Stomach (tissue), 9 donors: ENCODE results near the gene MSMP. TPM values are rescaled to one million over a fixed set of nuclear protein-coding genes. Genes with fewer than 3 reads are reported as not detected.

ENCODE experiments used
- DNase-seq, 2 donors: peaks; one replicate each; pipeline versions ENCODE4 v3.0.0 to v3.0.0-alpha.2; 2013 to 2019
- H3K27ac ChIP-seq, 5 donors: fragments of 200-600 bp in 4 of 5; sonication (generic) in 4 of 5; one replicate each; pipeline ENCODE4 v1.5.1; 2013 to 2019; ENCODE audit warnings: mild to moderate bottlenecking in 1 of 5, moderate library complexity in 1 of 5
- H3K27me3 ChIP-seq, 3 donors: fragments of 200-600 bp; sonication (generic); one replicate each; pipeline ENCODE4 v1.5.1; 2017 to 2019; ENCODE audit warnings: mixed run types in 1 of 3
- H3K36me3 ChIP-seq, 4 donors: fragments of 200-600 bp; sonication (generic); 1 replicate in 3 of 4; 2 replicates in 1 of 4; pipeline ENCODE4 v1.5.1; 2016 to 2019
- H3K4me1 ChIP-seq, 4 donors: fragments of 200-600 bp; sonication (generic); one replicate each; pipeline ENCODE4 v1.5.1; 2016 to 2019
- H3K4me3 ChIP-seq, 4 donors: fragments of 200-600 bp; sonication (generic) in 3 of 4; one replicate each; pipeline ENCODE4 v1.5.1; 2016 to 2019; ENCODE audit warnings: mild to moderate bottlenecking in 1 of 4
- H3K9me3 ChIP-seq, 4 donors: fragments of 200-600 bp; sonication (generic); one replicate each; pipeline ENCODE4 v1.5.1; 2016 to 2019
- CTCF ChIP-seq, 7 experiments: fragments of 450-650 bp in 4 of 7; fragments of 200-600 bp in 3 of 7; sonication (generic) in 3 of 7; IDR thresholded peaks; one replicate each; pipeline ENCODE4 v1.5.1; 2016 to 2019; ENCODE audit warnings: antibody characterized with exemption in 7 of 7, control low read depth in 2 of 7, mild to moderate bottlenecking in 1 of 7
- EP300 ChIP-seq: sonication (generic); formaldehyde crosslinking; IDR thresholded peaks from one replicate; pipeline ENCODE4 v1.6.1; 2017; ENCODE audit warnings: antibody characterized with exemption
- POLR2A ChIP-seq, 4 donors: fragments of 450-650 bp; IDR thresholded peaks; one replicate each; pipeline ENCODE4 v1.6.1; 2016; ENCODE audit warnings: antibody characterized with exemption in 4 of 4, control low read depth in 2 of 4, mild to moderate bottlenecking in 1 of 4, moderate library complexity in 1 of 4
- POLR2AphosphoS5 ChIP-seq, 3 donors: sonication (generic); formaldehyde crosslinking; IDR thresholded peaks; one replicate each; pipeline ENCODE4 v1.6.1; 2016; ENCODE audit warnings: antibody characterized with exemption in 3 of 3
- WGBS, 5 donors: extraction: QIAGEN DNeasy Blood & Tissue Kit in 3 of 5; methylation state at CpG; one replicate each; pipeline versions ENCODE4 v1.1.5 to v1.1.7; 2013 to 2018; 5-methylcytosine and 5-hydroxymethylcytosine counted together
- intact Hi-C: fragments of 100-400 bp; cut with DNase I; formaldehyde crosslinking; loops from one replicate; pipeline ENCODE4 v1.15.1; 2023; ENCODE audit warnings: low total_unique reads
- polyA plus RNA-seq, 3 donors: library from polyadenylated mRNA; stranded (reverse); fragments of 200-250 nt; gene quantifications; one replicate each; pipeline ENCODE4 v1.2.3, GENCODE V29; 2013
- total RNA-seq, 5 donors: library from RNA; depleted of rRNA; stranded (reverse); fragments of >200 nt; gene quantifications; one replicate each; pipeline versions ENCODE4 v1.1.0 to v1.2.3, GENCODE V29; 2014 to 2016
- donor health status: healthy with polysubstance abuse.
- donor health status: Bipolar disorder and iron deficiency.
- donor health status: healthy.

The MSMP gene
- total and polyA plus RNA-seq, 8 donors = 0.35 TPM; not detected in 7

- H3K27ac ChIP-seq = peak overlapping the region in 4 of 5 donors; percentile 89 to 95 (median 91)
- intact Hi-C loops = no loop called here
These were observed 3.8 kb upstream of the MSMP start for GRCh38 chr9:35757892-35758275.

GRCh38 chr9:35757226-35757891 lies 3.3 kb upstream of the MSMP start:
- WGBS, 5 donors = 1 to 5% (median 2%) methylated on average over 19 to 20 of the region's 20 CpGs
- intact Hi-C loops = no loop called here
- DNase-seq = peak; percentile 40 to 85

More at GRCh38 chr9:35757892-35758275, 3.8 kb upstream of the MSMP start:
- Histone ChIP-seq H3K27me3 (no peaks in the 10 kb centered on the region), H3K9me3 (no peaks in the 10 kb centered on the region), H3K36me3 (peaks cover 18 to 25% (median 22%) of the 10 kb centered on the region in 4 donors), H3K4me3 (peak overlapping the region; percentile 57 to 65 (median 63)), H3K4me1 (peaks cover 14 to 51% (median 36%) of the 10 kb centered on the region in 4 donors)
- DNase-seq = no peak
- TF ChIP-seq POLR2A (IDR thresholded peaks at IDR 0.05) = no peak
- no peak for TF ChIP-seq POLR2AphosphoS5 (IDR thresholded peaks at IDR 0.05)
- TF ChIP-seq EP300 = no peak
- TF ChIP-seq CTCF (IDR thresholded peaks at IDR 0.05) = no peak

GRCh38 chr9:35756275-35757225 lies 2.5 kb upstream of the MSMP start:
- TF ChIP-seq POLR2A (IDR thresholded peaks at IDR 0.05) (no peak), POLR2AphosphoS5 (IDR thresholded peaks at IDR 0.05) (peak in 1 of 3 donors; percentile 4), EP300 (no peak), CTCF (IDR thresholded peaks at IDR 0.05) (peak in 5 of 7 experiments; percentile 50 to 76 (median 72))

More at GRCh38 chr9:35757226-35757891, 3.3 kb upstream of the MSMP start:
- Histone ChIP-seq H3K27ac (peak overlapping the region; percentile 89 to 99 (median 92)), H3K36me3 (peaks cover 23 to 31% (median 27%) of the 10 kb centered on the region in 4 donors), H3K27me3 (no peaks in the 10 kb centered on the region), H3K4me3 (peak overlapping the region; percentile 57 to 65 (median 63)), H3K4me1 (peaks cover 14 to 45% (median 34%) of the 10 kb centered on the region in 4 donors), H3K9me3 (no peaks in the 10 kb centered on the region)
- no peak for TF ChIP-seq POLR2A (IDR thresholded peaks at IDR 0.05)
- no peak for TF ChIP-seq CTCF (IDR thresholded peaks at IDR 0.05)
- TF ChIP-seq EP300 = no peak
- peak in 2 of 3 donors; percentile 34 to 44 for TF ChIP-seq POLR2AphosphoS5 (IDR thresholded peaks at IDR 0.05)

GRCh38 chr9:35755071-35755470 lies 995 bp upstream of the MSMP start:
- DNase-seq = no peak
- no peak overlapping the region for H3K27ac ChIP-seq
- H3K36me3 ChIP-seq = peaks cover 42 to 52% (median 46%) of the 10 kb centered on the region in 4 donors
- peaks cover 17 to 43% (median 31%) of the 10 kb centered on the region in 4 donors for H3K4me1 ChIP-seq
- no peaks in the 10 kb centered on the region for H3K9me3 ChIP-seq
- no peaks in the 10 kb centered on the region for H3K27me3 ChIP-seq
- TF ChIP-seq EP300 (no peak), POLR2A (IDR thresholded peaks at IDR 0.05) (no peak), CTCF (IDR thresholded peaks at IDR 0.05) (no peak), POLR2AphosphoS5 (IDR thresholded peaks at IDR 0.05) (no peak)
- 81 to 93% (median 86%) methylated on average over 4 of the region's 4 CpGs for WGBS, 5 donors
- no peak overlapping the region for H3K4me3 ChIP-seq
- intact Hi-C loops = no loop called here

More at GRCh38 chr9:35756275-35757225, 2.5 kb upstream of the MSMP start:
- H3K27ac ChIP-seq = peak overlapping the region; percentile 89 to 99 (median 92)
- peaks cover 31 to 39% (median 35%) of the 10 kb centered on the region in 4 donors for H3K36me3 ChIP-seq
- 7 to 12% (median 9%) methylated on average over 37 to 48 of the region's 48 CpGs for WGBS, 5 donors
- no peaks in the 10 kb centered on the region for H3K27me3 ChIP-seq
- no peaks in the 10 kb centered on the region for H3K9me3 ChIP-seq
- H3K4me3 ChIP-seq = peak overlapping the region; percentile 57 to 65 (median 63)
- intact Hi-C loops = no loop called here
- peak; percentile 74 to 93 for DNase-seq
- H3K4me1 ChIP-seq = peaks cover 14 to 42% (median 33%) of the 10 kb centered on the region in 4 donors
